SW480 (cell line): ENCODE measurements around the gene COL5A2.

ENCODE experiments used
- DNase-seq: peaks from one replicate; pipeline ENCODE4 v3.0.0-alpha.2; 2016; ENCODE audit warnings: low spot score

COL5A2 gene

DNA sequence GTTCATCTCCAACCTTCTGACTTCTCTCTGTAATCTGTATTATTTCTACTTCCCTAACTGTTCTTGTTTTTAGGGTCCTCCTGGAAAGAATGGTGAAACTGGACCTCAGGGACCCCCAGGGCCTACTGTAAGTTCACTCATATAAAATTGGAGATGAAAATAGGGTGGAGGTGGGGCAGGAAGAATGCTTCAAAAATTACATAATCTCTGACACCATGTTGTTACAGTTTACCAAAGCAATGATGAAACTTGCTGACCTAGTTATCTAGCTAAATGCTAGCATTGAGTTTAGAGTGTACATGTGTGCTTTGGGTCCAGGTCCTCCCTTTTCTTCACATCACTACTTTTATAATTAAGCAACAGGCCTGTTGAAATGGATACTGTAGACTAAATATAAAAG lies 182.3 kb downstream of the COL5A2 start:
- no peak for DNase-seq

GRCh38 chr2:188993247-188993646 lies 186.3 kb downstream of the COL5A2 start:
- no peak for DNase-seq

GRCh38 chr2:188986839-188987238 lies 192.7 kb downstream of the COL5A2 start:
- no peak for DNase-seq

- no peak for DNase-seq
Observed at GRCh38 chr2:188984680-188985079, 194.9 kb downstream of the COL5A2 start.

- DNase-seq = no peak
Observed at GRCh38 chr2:188984065-188984491, 195.5 kb downstream of the COL5A2 start.

- DNase-seq = no peak
Observed at GRCh38 chr2:188983427-188984064, 196.0 kb downstream of the COL5A2 start.
